ENCODE results near the gene P3R3URF.

P3R3URF gene

DNA sequence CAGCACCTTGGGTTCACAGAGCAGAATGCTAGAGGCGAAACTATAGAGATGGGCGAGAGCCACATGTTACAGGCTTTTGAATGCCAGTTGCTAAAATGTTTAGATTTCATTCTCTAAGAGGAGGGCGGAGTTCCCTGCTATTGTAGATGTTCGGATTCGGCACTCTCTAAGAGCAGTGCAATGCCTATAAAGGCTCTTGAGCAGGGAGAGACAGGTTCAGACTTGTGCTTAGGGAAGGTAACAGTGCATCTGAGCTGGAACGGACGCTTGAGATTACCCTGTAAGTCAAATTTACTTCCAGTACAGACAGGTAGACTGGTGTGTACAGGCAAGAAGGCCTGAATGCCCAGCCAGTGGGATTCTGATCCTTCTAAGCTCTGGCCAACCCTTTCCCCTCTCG, 42.2 kb upstream of the P3R3URF start:
- DNase-seq (ENCODE audit: insufficient read length, low spot score), result no peak
- TF ChIP-seq, protein P1, sequence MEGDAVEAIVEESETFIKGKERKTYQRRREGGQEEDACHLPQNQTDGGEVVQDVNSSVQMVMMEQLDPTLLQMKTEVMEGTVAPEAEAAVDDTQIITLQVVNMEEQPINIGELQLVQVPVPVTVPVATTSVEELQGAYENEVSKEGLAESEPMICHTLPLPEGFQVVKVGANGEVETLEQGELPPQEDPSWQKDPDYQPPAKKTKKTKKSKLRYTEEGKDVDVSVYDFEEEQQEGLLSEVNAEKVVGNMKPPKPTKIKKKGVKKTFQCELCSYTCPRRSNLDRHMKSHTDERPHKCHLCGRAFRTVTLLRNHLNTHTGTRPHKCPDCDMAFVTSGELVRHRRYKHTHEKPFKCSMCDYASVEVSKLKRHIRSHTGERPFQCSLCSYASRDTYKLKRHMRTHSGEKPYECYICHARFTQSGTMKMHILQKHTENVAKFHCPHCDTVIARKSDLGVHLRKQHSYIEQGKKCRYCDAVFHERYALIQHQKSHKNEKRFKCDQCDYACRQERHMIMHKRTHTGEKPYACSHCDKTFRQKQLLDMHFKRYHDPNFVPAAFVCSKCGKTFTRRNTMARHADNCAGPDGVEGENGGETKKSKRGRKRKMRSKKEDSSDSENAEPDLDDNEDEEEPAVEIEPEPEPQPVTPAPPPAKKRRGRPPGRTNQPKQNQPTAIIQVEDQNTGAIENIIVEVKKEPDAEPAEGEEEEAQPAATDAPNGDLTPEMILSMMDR (IDR thresholded peaks at IDR 0.05; ENCODE audit: insufficient read depth, missing control alignments), result no peak
- FAIRE-seq, result no peak

DNA sequence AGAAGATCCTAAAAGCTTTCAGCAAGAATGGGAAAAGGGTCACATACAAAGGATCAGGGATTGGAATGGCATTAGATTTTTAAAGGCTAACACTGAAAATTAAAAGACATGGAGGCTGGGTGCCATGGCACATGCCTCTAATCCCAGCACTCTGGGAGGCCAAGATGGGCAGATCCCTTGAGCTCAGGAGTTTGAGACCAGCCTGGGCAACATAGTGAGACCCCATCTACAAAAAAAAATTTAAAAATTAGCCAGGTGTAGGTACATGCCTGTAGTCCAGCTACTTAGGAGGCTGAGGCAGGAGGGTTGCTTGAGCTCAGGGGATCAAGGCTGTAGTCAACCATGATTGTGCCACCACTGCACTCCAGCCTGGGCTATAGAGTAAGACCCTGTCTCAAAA, 39.2 kb upstream of the P3R3URF start:
- no peak for FAIRE-seq
- no peak for DNase-seq (ENCODE audit: insufficient read length, low spot score)
- TF ChIP-seq, protein P1 (IDR thresholded peaks at IDR 0.05; ENCODE audit: insufficient read depth, missing control alignments), result no peak

DNA sequence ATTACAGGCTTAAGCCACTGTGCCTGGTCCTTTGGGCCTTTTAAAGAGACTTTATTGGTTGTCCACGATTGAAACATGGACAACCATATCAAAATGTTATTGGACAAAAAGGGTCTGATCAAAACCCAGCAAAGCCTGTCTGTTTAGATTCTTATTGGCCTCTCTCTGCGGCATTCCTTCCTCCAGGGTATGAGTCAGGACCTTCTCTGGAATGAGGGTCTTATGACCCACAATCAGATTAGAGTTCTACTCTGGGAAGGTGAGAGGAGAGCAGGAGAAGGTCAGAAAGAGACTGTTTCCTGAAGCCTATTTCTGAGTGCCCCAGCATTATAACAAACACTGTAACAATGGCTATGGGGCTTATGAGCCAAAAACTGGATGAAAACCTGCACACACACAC, 34.8 kb upstream of the P3R3URF start:
- DNase-seq (ENCODE audit: insufficient read length, low spot score) (no peak), FAIRE-seq (no peak)
- TF ChIP-seq, protein P1 (IDR thresholded peaks at IDR 0.05; ENCODE audit: insufficient read depth, missing control alignments), result no peak

- FAIRE-seq (no peak), DNase-seq (ENCODE audit: insufficient read length, low spot score) (no peak)
- TF ChIP-seq, protein P1 (IDR thresholded peaks at IDR 0.05; ENCODE audit: insufficient read depth, missing control alignments), result no peak
Measured at GRCh38 chr1:46210561-46210960, 34.3 kb upstream of the P3R3URF start.

- TF ChIP-seq, protein P1 (IDR thresholded peaks at IDR 0.05; ENCODE audit: insufficient read depth, missing control alignments), result no peak
- no peak for FAIRE-seq
Measured at GRCh38 chr1:46206399-46206798, 30.1 kb upstream of the P3R3URF start.

GRCh38 chr1:46205791-46206190, 29.5 kb upstream of the P3R3URF start:
- no peak for DNase-seq (ENCODE audit: insufficient read length, low spot score)
- no peak for FAIRE-seq
- TF ChIP-seq, protein P1 (IDR thresholded peaks at IDR 0.05; ENCODE audit: insufficient read depth, missing control alignments), result no peak

More at GRCh38 chr1:46206399-46206798, 30.1 kb upstream of the P3R3URF start:
- no peak for DNase-seq (ENCODE audit: insufficient read length, low spot score)

DNA sequence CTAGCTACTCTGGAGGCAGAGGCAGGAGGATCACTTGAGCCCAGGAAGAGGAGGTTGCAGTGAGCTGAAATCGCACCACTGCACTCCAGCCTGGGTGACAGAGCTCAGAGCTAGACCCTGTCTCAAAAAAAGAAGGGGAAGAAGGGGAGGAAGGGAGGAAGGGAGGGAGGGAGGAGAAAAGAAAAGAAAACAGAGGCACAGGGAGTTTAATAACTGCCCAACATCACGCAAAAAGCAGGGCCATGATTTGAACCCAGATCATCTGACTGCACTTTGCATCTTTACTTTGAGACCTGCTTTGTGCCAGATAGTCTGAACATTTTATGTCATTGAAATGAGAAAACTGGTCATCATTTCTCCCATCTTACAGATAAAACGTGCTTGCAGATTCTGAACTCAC, 28.9 kb upstream of the P3R3URF start:
- DNase-seq (ENCODE audit: insufficient read length, low spot score) (no peak), FAIRE-seq (no peak)
- TF ChIP-seq, protein P1 (IDR thresholded peaks at IDR 0.05; ENCODE audit: insufficient read depth, missing control alignments), result no peak

All from D721Med (cell line).